Measurements from ENCODE around the gene FRRS1L.

- TF ChIP-seq TAF1 (IDR thresholded peaks at IDR 0.05; ENCODE audit: low read depth, low read length) (no peak), SPI1 (IDR thresholded peaks at IDR 0.05; ENCODE audit: low read depth, low read length) (no peak), POLR2AphosphoS5 (IDR thresholded peaks at IDR 0.05; ENCODE audit: low read depth, low read length) (no peak), POLR2A (IDR thresholded peaks at IDR 0.05; ENCODE audit: low read depth, low read length) (no peak)
Observed at GRCh38 chr9:109214414-109214813, 47.4 kb upstream of the FRRS1L start.

Data from GM12891 (cell line).